Caco-2 (cell line): ENCODE data around the gene ASF1A. TPM values are rescaled to one million over a fixed set of nuclear protein-coding genes. Genes with fewer than 3 reads are reported as not detected.

Experiments
- BruUV-seq: library from RNA; stranded (reverse); fragments of 400-500 nt; replicated peaks from 2 replicates; lab custom pipeline; 2021; lab: Mats Ljungman, UMichigan
- CTCF ChIA-PET: fragments of 300-600 bp; sonication (Branson Sonifier 250); formaldehyde crosslinking; loops from one replicate; lab custom pipeline; 2022; ENCODE audit warnings: antibody characterized with exemption; lab: Charles Lee
- POLR2A ChIA-PET: fragments of 300-600 bp; sonication (Branson Sonifier 250); formaldehyde crosslinking; loops from one replicate; lab custom pipeline; 2022; ENCODE audit warnings: antibody characterized with exemption; lab: Charles Lee
- DNase-seq, 2 experiments: peaks; one replicate each; pipeline versions ENCODE4 v3.0.0 to v3.0.0-alpha.2; 2020 to 2022
- H3K27me3 ChIP-seq: replicated peaks from 2 replicates; pipeline ENCODE4 v1.6.0; 2011; ENCODE audit warnings: low read length; ENCODE audit not compliant: control insufficient read depth, insufficient read depth
- H3K36me3 ChIP-seq: 2 replicates; pipeline ENCODE4 v1.5.1; 2011; ENCODE audit warnings: low read length; ENCODE audit not compliant: control insufficient read depth, insufficient read depth
- H3K4me1 ChIP-seq: fragments of 250-450 bp; sonication (Bioruptor Pico); 2 replicates; pipeline ENCODE4 v1.5.1; 2020; ENCODE audit warnings: mild to moderate bottlenecking
- H3K4me3 ChIP-seq: 2 replicates; pipeline ENCODE4 v1.5.1; 2011; ENCODE audit warnings: low read depth, mild to moderate bottlenecking, control low read depth, low read length
- H3K9me3 ChIP-seq: fragments of 250-450 bp; sonication (Bioruptor Pico); 2 replicates; pipeline ENCODE4 v1.5.1; 2020; ENCODE audit warnings: mild to moderate bottlenecking, moderate library complexity
- H3K27ac Mint-ChIP-seq: one replicate; pipeline ENCODE4 v1.8.0; 2022; ENCODE audit warnings: mixed read lengths; ENCODE audit not compliant: unreplicated experiment
- H3K27me3 Mint-ChIP-seq: one replicate; pipeline ENCODE4 v1.8.0; 2022; ENCODE audit warnings: mixed read lengths; ENCODE audit not compliant: insufficient read depth, unreplicated experiment
- H3K36me3 Mint-ChIP-seq: one replicate; pipeline ENCODE4 v1.8.0; 2022; ENCODE audit warnings: mild to moderate bottlenecking, mixed read lengths; ENCODE audit not compliant: insufficient read depth, unreplicated experiment
- H3K4me1 Mint-ChIP-seq: one replicate; pipeline ENCODE4 v1.8.0; 2022; ENCODE audit warnings: low read depth, mixed read lengths; ENCODE audit not compliant: unreplicated experiment
- H3K4me3 Mint-ChIP-seq: one replicate; pipeline ENCODE4 v1.8.0; 2022; ENCODE audit warnings: mild to moderate bottlenecking, moderate library complexity, mixed read lengths; ENCODE audit not compliant: unreplicated experiment
- H3K9me3 Mint-ChIP-seq: one replicate; pipeline ENCODE4 v1.8.0; 2022; ENCODE audit warnings: mixed read lengths; ENCODE audit not compliant: unreplicated experiment
- intact Hi-C: fragments of 100-400 bp; cut with micrococcal nuclease; formaldehyde crosslinking; loops from one replicate; pipeline ENCODE4 v1.10.0; 2022; ENCODE audit not compliant: unreplicated experiment
- total RNA-seq: library from RNA; stranded (reverse); gene quantifications from 2 replicates; pipeline ENCODE4 v1.2.3, GENCODE V29; 2022
- TF ChIP-seq, protein P1 (sequence below), 2 experiments: fragments of 200-600 bp in 1 of 2; IDR thresholded peaks; 1 replicate in 1 of 2; 2 replicates in 1 of 2; pipeline versions ENCODE4 v1.5.1 to v1.8.0; 2011 to 2022; ENCODE audit warnings: antibody characterized with exemption in 1 of 2, control low read depth in 1 of 2, inconsistent platforms in 1 of 2, low read depth in 1 of 2, low read length in 1 of 2, mild to moderate bottlenecking in 1 of 2, moderate library complexity in 1 of 2; ENCODE audit not compliant: insufficient read depth in 1 of 2, severe bottlenecking in 1 of 2, unreplicated experiment in 1 of 2

ASF1A gene
- total RNA-seq, 1 experiment from 2014 or later, result 21.9 TPM

DNA sequence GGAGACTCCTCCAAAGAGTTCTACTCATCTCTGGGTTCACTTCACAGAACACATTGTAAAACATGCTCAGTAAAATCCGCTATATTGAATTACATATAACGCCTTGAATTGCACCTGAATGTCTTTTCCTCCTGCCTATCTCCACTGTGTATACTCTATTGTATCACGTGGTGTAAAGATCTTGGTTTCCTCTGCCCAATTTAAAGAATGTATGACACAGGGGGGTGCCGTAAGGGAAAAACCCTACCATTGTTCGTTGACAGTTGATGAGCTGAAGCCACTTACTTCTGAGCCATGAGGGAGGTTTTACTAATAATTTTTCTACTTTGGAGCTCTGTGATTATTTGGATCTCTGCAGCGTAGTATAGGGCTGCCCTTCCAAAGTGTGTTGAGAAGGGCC, 6.0 kb downstream of the ASF1A start:
- POLR2A ChIA-PET, result no interaction called here
- no peaks in the 10 kb centered on the region for H3K36me3 ChIP-seq
- no peak overlapping the region for H3K4me3 Mint-ChIP-seq
- H3K4me3 ChIP-seq, result no peak overlapping the region
- peaks cover 9% of the 10 kb centered on the region for H3K4me1 Mint-ChIP-seq
- H3K27ac Mint-ChIP-seq, result no peak overlapping the region
- no peaks in the 10 kb centered on the region for H3K27me3 ChIP-seq
- H3K36me3 Mint-ChIP-seq, result peaks cover 50% of the 10 kb centered on the region
- no TSS peak for BruUV-seq
- H3K4me1 ChIP-seq, result peaks cover 6% of the 10 kb centered on the region; the same call in 1 of the 2 replicates
- H3K9me3 Mint-ChIP-seq, result no peaks in the 10 kb centered on the region
- TF ChIP-seq, protein P1, sequence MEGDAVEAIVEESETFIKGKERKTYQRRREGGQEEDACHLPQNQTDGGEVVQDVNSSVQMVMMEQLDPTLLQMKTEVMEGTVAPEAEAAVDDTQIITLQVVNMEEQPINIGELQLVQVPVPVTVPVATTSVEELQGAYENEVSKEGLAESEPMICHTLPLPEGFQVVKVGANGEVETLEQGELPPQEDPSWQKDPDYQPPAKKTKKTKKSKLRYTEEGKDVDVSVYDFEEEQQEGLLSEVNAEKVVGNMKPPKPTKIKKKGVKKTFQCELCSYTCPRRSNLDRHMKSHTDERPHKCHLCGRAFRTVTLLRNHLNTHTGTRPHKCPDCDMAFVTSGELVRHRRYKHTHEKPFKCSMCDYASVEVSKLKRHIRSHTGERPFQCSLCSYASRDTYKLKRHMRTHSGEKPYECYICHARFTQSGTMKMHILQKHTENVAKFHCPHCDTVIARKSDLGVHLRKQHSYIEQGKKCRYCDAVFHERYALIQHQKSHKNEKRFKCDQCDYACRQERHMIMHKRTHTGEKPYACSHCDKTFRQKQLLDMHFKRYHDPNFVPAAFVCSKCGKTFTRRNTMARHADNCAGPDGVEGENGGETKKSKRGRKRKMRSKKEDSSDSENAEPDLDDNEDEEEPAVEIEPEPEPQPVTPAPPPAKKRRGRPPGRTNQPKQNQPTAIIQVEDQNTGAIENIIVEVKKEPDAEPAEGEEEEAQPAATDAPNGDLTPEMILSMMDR (IDR thresholded peaks at IDR 0.05; ENCODE audit: insufficient read depth in 1 of 2, low read depth in 1 of 2, low read length in 1 of 2, severe bottlenecking in 1 of 2, unreplicated experiment in 1 of 2), result no peak
- H3K9me3 ChIP-seq, result no peaks in the 10 kb centered on the region
- DNase-seq, result no peak
- intact Hi-C loops, result no loop called here
- CTCF ChIA-PET, result no interaction called here
- no peaks in the 10 kb centered on the region for H3K27me3 Mint-ChIP-seq

DNA sequence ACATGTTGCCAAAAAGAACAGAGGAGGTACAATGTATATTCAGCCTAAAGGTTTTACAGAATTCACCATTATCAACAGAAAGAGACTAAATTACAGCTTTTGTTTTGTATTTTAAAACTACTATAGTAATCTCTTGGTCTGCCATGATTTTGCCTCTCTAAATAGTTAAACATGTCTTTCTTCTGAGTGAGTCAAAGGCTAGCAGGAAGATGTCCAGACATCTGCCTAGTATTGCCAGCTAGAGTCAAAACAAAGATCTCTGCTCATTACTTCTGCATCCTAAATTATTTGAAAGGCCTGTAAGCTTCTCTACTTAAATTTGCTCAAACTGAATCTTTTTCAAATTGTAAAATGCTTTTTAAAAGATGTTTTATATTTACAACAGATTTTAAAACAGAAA, 8.8 kb downstream of the ASF1A start:
- Histone ChIP-seq H3K4me1 (no peaks in the 10 kb centered on the region), H3K4me3 (no peak overlapping the region), H3K27me3 (no peaks in the 10 kb centered on the region), H3K36me3 (no peaks in the 10 kb centered on the region), H3K9me3 (no peaks in the 10 kb centered on the region)
- Mint-ChIP-seq H3K9me3 (no peaks in the 10 kb centered on the region), H3K27me3 (no peaks in the 10 kb centered on the region), H3K4me3 (no peak overlapping the region), H3K4me1 (peaks cover 9% of the 10 kb centered on the region), H3K27ac (no peak overlapping the region), H3K36me3 (peaks cover 66% of the 10 kb centered on the region)
- TF ChIP-seq, protein P1 (IDR thresholded peaks at IDR 0.05; ENCODE audit: insufficient read depth in 1 of 2, low read depth in 1 of 2, low read length in 1 of 2, severe bottlenecking in 1 of 2, unreplicated experiment in 1 of 2), result no peak
- ChIA-PET POLR2A (no interaction called here), CTCF (no interaction called here)
- no TSS peak for BruUV-seq
- intact Hi-C loops, result no loop called here
- DNase-seq, result no peak

DNA sequence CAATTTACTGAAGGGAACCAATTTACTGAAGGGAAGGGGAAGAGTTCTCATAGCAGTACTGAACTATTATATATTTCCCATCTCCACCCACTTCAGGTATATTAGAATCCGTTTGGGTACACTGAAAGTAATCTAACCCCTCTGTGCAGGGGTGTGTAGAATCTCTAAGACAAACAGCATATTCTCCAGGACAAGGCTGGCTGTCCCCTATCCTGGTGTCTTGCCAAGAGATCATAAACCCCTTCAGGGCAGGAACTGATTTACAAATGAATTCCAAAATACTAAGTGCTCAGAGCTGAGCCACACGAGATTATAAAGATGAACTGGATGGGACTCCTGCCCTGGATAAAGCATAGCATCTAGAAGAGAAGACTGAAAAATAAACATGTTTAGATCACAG, 9.2 kb downstream of the ASF1A start:
- Mint-ChIP-seq H3K27ac (no peak overlapping the region), H3K27me3 (no peaks in the 10 kb centered on the region), H3K9me3 (no peaks in the 10 kb centered on the region), H3K4me3 (no peak overlapping the region), H3K36me3 (peaks cover 66% of the 10 kb centered on the region), H3K4me1 (peaks cover 9% of the 10 kb centered on the region)
- Histone ChIP-seq H3K4me1 (no peaks in the 10 kb centered on the region), H3K27me3 (no peaks in the 10 kb centered on the region), H3K4me3 (no peak overlapping the region), H3K9me3 (no peaks in the 10 kb centered on the region), H3K36me3 (no peaks in the 10 kb centered on the region)
- no TSS peak for BruUV-seq
- intact Hi-C loops, result no loop called here
- DNase-seq, result no peak
- POLR2A ChIA-PET, result no interaction called here
- TF ChIP-seq, protein P1 (IDR thresholded peaks at IDR 0.05; ENCODE audit: insufficient read depth in 1 of 2, low read depth in 1 of 2, low read length in 1 of 2, severe bottlenecking in 1 of 2, unreplicated experiment in 1 of 2), result no peak
- CTCF ChIA-PET, result no interaction called here
